K562 (cell line): Measurements from ENCODE around the gene INHA. TPM values are rescaled to one million over a fixed set of nuclear protein-coding genes. Genes with fewer than 3 reads are reported as not detected.

Experiments used
- ATAC-seq: fragments of 200-7000 bp; cut with Tn5 transposase; 3 replicates; pipeline ENCODE4 v1.9.1; 2020; ENCODE audit warnings: moderate library complexity
- BruUV-seq: library from RNA; stranded (reverse); fragments of 400-500 nt; replicated peaks from 2 replicates; lab custom pipeline; 2021; lab: Mats Ljungman, UMichigan
- CTCF ChIA-PET: fragments of 300-600 bp; formaldehyde crosslinking; extraction: SDS; loops from one replicate; lab custom pipeline; 2021; ENCODE audit warnings: low intra/inter-chr PET ratio; lab: Yijun Ruan, JAX
- POLR2A ChIA-PET: fragments of 300-600, 350-650 bp; sonication (Branson Sonifier 250); formaldehyde crosslinking; extraction: SDS; loops from one replicate; lab custom pipeline; 2021; ENCODE audit warnings: antibody characterized with exemption, inconsistent platforms; lab: Yijun Ruan, JAX
- DNase-seq, 4 experiments: peaks; one replicate each; pipeline versions ENCODE4 v3.0.0 to v3.0.0-alpha.2; 2011 to 2018; ENCODE audit warnings: low spot score in 3 of 4, mixed read lengths in 3 of 4; ENCODE audit errors: extremely low read depth in 1 of 4
- FAIRE-seq: peaks from 2 replicates; lab custom pipeline; 2011; peaks lifted over from hg19 to GRCh38; lab: Jason Lieb, UNC
- H2AFZ ChIP-seq: 2 replicates; pipeline ENCODE4 v1.6.0; 2011; ENCODE audit warnings: low read depth, low read length, control low read depth, inconsistent platforms
- H3K27ac ChIP-seq: fragments of 200-600 bp; 3 replicates; pipeline ENCODE4 v1.8.0; 2011; ENCODE audit warnings: low read depth, mild to moderate bottlenecking, control low read depth, inconsistent platforms, low read length, moderate library complexity, mixed read lengths; ENCODE audit errors: extremely low read depth
- H3K27me3 ChIP-seq, 2 experiments: fragments of 300-600 bp in 1 of 2; 2 replicates in 1 of 2; 3 replicates in 1 of 2; pipeline versions ENCODE4 v1.6.0 to v1.8.0; 2011; ENCODE audit warnings: inconsistent platforms in 2 of 2, low read length in 2 of 2, mild to moderate bottlenecking in 1 of 2, mixed read lengths in 1 of 2, moderate library complexity in 1 of 2; ENCODE audit not compliant: control insufficient read depth in 2 of 2, insufficient read depth in 2 of 2
- H3K36me3 ChIP-seq: fragments of 300-600 bp; 3 replicates; pipeline ENCODE4 v1.8.0; 2011; ENCODE audit warnings: mild to moderate bottlenecking, low read length, inconsistent platforms; ENCODE audit not compliant: control insufficient read depth, insufficient read depth
- H3K4me1 ChIP-seq, 2 experiments: fragments of 200-600 bp in 1 of 2; replicated peaks in 1 of 2; 2 replicates in 1 of 2; 3 replicates in 1 of 2; pipeline versions ENCODE4 v1.5.1 to v1.8.0; 2011; ENCODE audit warnings: inconsistent platforms in 2 of 2, low read length in 2 of 2, mild to moderate bottlenecking in 1 of 2, mixed read lengths in 1 of 2, moderate library complexity in 1 of 2; ENCODE audit not compliant: control insufficient read depth in 2 of 2, insufficient read depth in 2 of 2
- H3K4me2 ChIP-seq: 2 replicates; pipeline ENCODE4 v1.6.1; 2011; ENCODE audit warnings: low read length, control low read depth, inconsistent platforms, mixed read lengths; ENCODE audit not compliant: insufficient read depth
- H3K4me3 ChIP-seq: fragments of 200-600 bp; sonication (generic), shearing (Covaris generic); 2 replicates; pipeline ENCODE4 v1.5.1; 2016; ENCODE audit warnings: control low read depth, inconsistent platforms
- H3K79me2 ChIP-seq: fragments of 200-600 bp; 3 replicates; pipeline ENCODE4 v1.8.0; 2011; ENCODE audit warnings: low read length, inconsistent platforms; ENCODE audit not compliant: control insufficient read depth, insufficient read depth
- H3K9ac ChIP-seq, 2 experiments: 2 replicates each; pipeline versions ENCODE4 v1.6.0 to v1.6.1; 2011; ENCODE audit warnings: low read depth in 2 of 2, low read length in 2 of 2, control low read depth in 1 of 2, inconsistent platforms in 1 of 2, mild to moderate bottlenecking in 1 of 2, mixed read lengths in 1 of 2; ENCODE audit not compliant: insufficient read depth in 1 of 2
- H3K9me1 ChIP-seq: one replicate; pipeline ENCODE4 v1.6.0; 2011; ENCODE audit warnings: inconsistent platforms, mild to moderate bottlenecking, low read length, moderate library complexity; ENCODE audit not compliant: control insufficient read depth, insufficient read depth
- H3K9me3 ChIP-seq: replicated peaks from 2 replicates; pipeline ENCODE4 v1.5.1; 2011; ENCODE audit warnings: low read depth, low read length, inconsistent platforms; ENCODE audit not compliant: control insufficient read depth, insufficient read depth
- H4K20me1 ChIP-seq: replicated peaks from 2 replicates; pipeline ENCODE4 v1.6.1; 2011; ENCODE audit warnings: low read length, inconsistent platforms, mixed read lengths; ENCODE audit not compliant: control insufficient read depth, insufficient read depth
- CXXC5 ChIP-seq: fragments of 250-450 bp; sonication (Bioruptor Pico); IDR thresholded peaks from 2 replicates; pipeline ENCODE4 v1.8.0; 2022; ENCODE audit warnings: inconsistent platforms, mild to moderate bottlenecking, moderate library complexity
- GMEB1 ChIP-seq: fragments of 250-450 bp; sonication (Bioruptor Pico); IDR thresholded peaks from 2 replicates; pipeline ENCODE4 v1.4.0; 2020; ENCODE audit warnings: mild to moderate bottlenecking
- POLR2G ChIP-seq: fragments of 200-400 bp; formaldehyde crosslinking; IDR thresholded peaks from 2 replicates; pipeline ENCODE4 v1.6.1; 2017; ENCODE audit warnings: low read depth, mild to moderate bottlenecking, antibody characterized with exemption, low read length, moderate library complexity
- RBFOX2 ChIP-seq: fragments of 200-400 bp; formaldehyde crosslinking; IDR thresholded peaks from 2 replicates; pipeline ENCODE4 v1.6.1; 2017; ENCODE audit warnings: low read depth, mild to moderate bottlenecking, low read length, moderate library complexity
- RBM22 ChIP-seq: fragments of 200-400 bp; formaldehyde crosslinking; IDR thresholded peaks from 2 replicates; pipeline ENCODE4 v1.6.1; 2018; ENCODE audit warnings: low read length, low read depth; ENCODE audit not compliant: poor library complexity, severe bottlenecking
- ZBTB33 ChIP-seq: sonication (generic); formaldehyde crosslinking; IDR thresholded peaks from 2 replicates; pipeline ENCODE4 v1.8.1; 2023; ENCODE audit warnings: mild to moderate bottlenecking, missing genetic modification reagents
- WGBS: fragments of 100-300 bp; shearing (Covaris generic); methylation state at CpG from one replicate; pipeline ENCODE4 v1.1.6; 2016; ENCODE audit warnings: low coverage, mixed read lengths; ENCODE audit not compliant: insufficient coverage; ENCODE audit errors: missing lambda C conversion rate; 5-methylcytosine and 5-hydroxymethylcytosine counted together
- in situ Hi-C: fragments of 300-500 bp; cut with MboI; formaldehyde crosslinking; loops from 4 replicates; pipeline ENCODE4 v1.15.0; 2018; ENCODE audit warnings: inconsistent platforms, mixed read lengths
- intact Hi-C: fragments of 100-400 bp; cut with micrococcal nuclease; formaldehyde crosslinking; loops from 2 replicates; pipeline ENCODE4 v1.14.2; 2022
- polyA plus RNA-seq, 8 experiments: library from polyadenylated mRNA; depleted of rRNA in 4 of 8; stranded (reverse) in 5 of 8; unstranded in 3 of 8; fragments of >200 nt; fragmentation: Nextera tagmentation in 2 of 8; fragmentation: Illumina TruSeq in 1 of 8; extraction: Ambion mirVana in 2 of 8; extraction: Trizol in 1 of 8; gene quantifications; 2 replicates each; pipeline versions ENCODE4 v1.2.1 to v1.2.3, GENCODE V29; 2011 to 2014; ENCODE audit warnings: inconsistent platforms in 1 of 8, missing spikeins in 1 of 8
- total RNA-seq, 7 experiments: library from RNA; depleted of rRNA in 6 of 7; stranded (reverse); fragments of >200 nt in 6 of 7; fragmentation: Illumina TruSeq in 2 of 7; extraction: Trizol in 2 of 7; gene quantifications; 2 replicates each; pipeline versions ENCODE4 v1.2.1 to v1.2.3, GENCODE V29; 2011 to 2021; ENCODE audit warnings: low replicate concordance in 1 of 7

INHA gene
- total and polyA plus RNA-seq, 9 of the 15 experiments (the other 6 are each of a cell fraction or from before 2014, with no cell fraction given): 0.07 to 1.9 (median 0.40) TPM

- BruUV-seq: no TSS peak
- in situ Hi-C loops: loop anchor here (5.0 to 10.0 kb wide), 2 partner anchors 102 to 155 kb away; no protein-coding TSS in a partner anchor
- no peaks in the 10 kb centered on the region for H3K9me1 ChIP-seq
- ATAC-seq: no peak
- POLR2A ChIA-PET: interaction anchor here (0.8 kb wide), 1 partner anchor 121 kb away, joined by 4 read pairs; no protein-coding TSS in a partner anchor
- H3K27ac ChIP-seq: no peak overlapping the region
- no peak overlapping the region for H3K4me2 ChIP-seq
- TF ChIP-seq CXXC5 (CRISPR knock-in tag): no peak
- peak; percentile 59 for TF ChIP-seq RBFOX2
- TF ChIP-seq RBM22: peak; percentile 34
- peak; percentile 69 for TF ChIP-seq ZBTB33
- TF ChIP-seq GMEB1: no peak
- TF ChIP-seq POLR2G: peak; percentile 59
- TF ChIP-seq, all 486 proteins: peak for 4
- no peak overlapping the region for H3K4me3 ChIP-seq
- H3K9ac ChIP-seq: no peak overlapping the region; a peak in 1 of 4 replicates
- H3K36me3 ChIP-seq: peaks cover 35% of the 10 kb centered on the region; the same call in 2 of the 3 replicates
- peaks cover 17% of the 10 kb centered on the region for H3K79me2 ChIP-seq
- no peak for FAIRE-seq
- intact Hi-C loops: loop anchor here (5.0 kb wide), 1 partner anchor 87 kb away; the partner anchor contains the start of gene SLC4A3
- peaks cover 14% of the 10 kb centered on the region; the same call in 1 of the 2 replicates for H4K20me1 ChIP-seq
- H3K4me1 ChIP-seq: peaks cover 0 to 69% of the 10 kb centered on the region in 2 experiments; a peak in 3 of 5 replicates
- CTCF ChIA-PET: no interaction called here
- no peaks in the 10 kb centered on the region for H3K27me3 ChIP-seq
- 85% methylated on average over 14 of the region's 46 CpGs for WGBS
- no peak overlapping the region for H2AFZ ChIP-seq
- H3K9me3 ChIP-seq: no peaks in the 10 kb centered on the region
- no peak for DNase-seq
These were observed 32.0 kb upstream of the INHA start for GRCh38 chr2:219539926-219540678.
